GM19468 (cell line): Measurements from ENCODE around the gene PLXDC2.
A peak's percentile ranks its signal among the peaks of the same experiment; 100 is the strongest.
"Not testable (repeated sequence)": the region's sequence is repeated elsewhere in the genome, so short reads cannot be mapped to it uniquely, and the experiment has no call there.

Source experiments
- ATAC-seq: cut with Tn5 transposase; IDR thresholded peaks from one replicate; pipeline ENCODE4 v1.9.1; 2021; ENCODE audit warnings: mild to moderate bottlenecking, moderate library complexity, moderate number of reproducible peaks; ENCODE audit not compliant: unreplicated experiment; ENCODE audit errors: extremely low read depth

Gene PLXDC2

GRCh38 chr10:19816411-19817230 lies at the start of gene PLXDC2:
Gene PLXDC2, plus strand, starts transcription at chr10:19816432.
- ATAC-seq, result no peak

- no peak for ATAC-seq
Measured at GRCh38 chr10:19767876-19768275, 48.4 kb upstream of the PLXDC2 start.

GRCh38 chr10:19769826-19770225 lies 46.4 kb upstream of the PLXDC2 start:
- ATAC-seq, result not testable (repeated sequence)

- no peak for ATAC-seq
Measured at GRCh38 chr10:19772972-19773371, 43.3 kb upstream of the PLXDC2 start.

GRCh38 chr10:19775296-19775695 lies 40.9 kb upstream of the PLXDC2 start:
- ATAC-seq, result no peak

- ATAC-seq, result no peak
Measured at GRCh38 chr10:19777806-19778205, 38.4 kb upstream of the PLXDC2 start.

GRCh38 chr10:19778996-19779395 lies 37.2 kb upstream of the PLXDC2 start:
- no peak for ATAC-seq

- no peak for ATAC-seq
Measured at GRCh38 chr10:19782430-19783089, 33.7 kb upstream of the PLXDC2 start.

GRCh38 chr10:19783721-19784120 lies 32.5 kb upstream of the PLXDC2 start:
- ATAC-seq, result no peak

- ATAC-seq, result no peak
Measured at GRCh38 chr10:19785366-19785765, 30.9 kb upstream of the PLXDC2 start.

- peak; percentile 85 for ATAC-seq
Measured at GRCh38 chr10:19788075-19788686, 28.1 kb upstream of the PLXDC2 start.

GRCh38 chr10:19788902-19789301 lies 27.3 kb upstream of the PLXDC2 start:
- ATAC-seq, result no peak

- no peak for ATAC-seq
Measured at GRCh38 chr10:19789607-19790006, 26.6 kb upstream of the PLXDC2 start.

GRCh38 chr10:19791032-19791431 lies 25.2 kb upstream of the PLXDC2 start:
- ATAC-seq, result no peak

GRCh38 chr10:19795684-19796083 lies 20.5 kb upstream of the PLXDC2 start:
- no peak for ATAC-seq

GRCh38 chr10:19800161-19800560 lies 16.1 kb upstream of the PLXDC2 start:
- no peak for ATAC-seq

- ATAC-seq, result no peak
Measured at GRCh38 chr10:19801369-19801768, 14.9 kb upstream of the PLXDC2 start.

GRCh38 chr10:19803676-19804075 lies 12.6 kb upstream of the PLXDC2 start:
- ATAC-seq, result no peak

GRCh38 chr10:19809481-19809880 lies 6.8 kb upstream of the PLXDC2 start:
- ATAC-seq, result no peak

- no peak for ATAC-seq
Measured at GRCh38 chr10:19811540-19811939, 4.7 kb upstream of the PLXDC2 start.

GRCh38 chr10:19812976-19813375 lies 3.3 kb upstream of the PLXDC2 start:
- ATAC-seq, result no peak
